Measurements from ENCODE around the gene ADGRV1.
"Not testable (repeated sequence)": the region's sequence is repeated elsewhere in the genome, so short reads cannot be mapped to it uniquely, and the experiment has no call there.

ADGRV1 gene

DNA sequence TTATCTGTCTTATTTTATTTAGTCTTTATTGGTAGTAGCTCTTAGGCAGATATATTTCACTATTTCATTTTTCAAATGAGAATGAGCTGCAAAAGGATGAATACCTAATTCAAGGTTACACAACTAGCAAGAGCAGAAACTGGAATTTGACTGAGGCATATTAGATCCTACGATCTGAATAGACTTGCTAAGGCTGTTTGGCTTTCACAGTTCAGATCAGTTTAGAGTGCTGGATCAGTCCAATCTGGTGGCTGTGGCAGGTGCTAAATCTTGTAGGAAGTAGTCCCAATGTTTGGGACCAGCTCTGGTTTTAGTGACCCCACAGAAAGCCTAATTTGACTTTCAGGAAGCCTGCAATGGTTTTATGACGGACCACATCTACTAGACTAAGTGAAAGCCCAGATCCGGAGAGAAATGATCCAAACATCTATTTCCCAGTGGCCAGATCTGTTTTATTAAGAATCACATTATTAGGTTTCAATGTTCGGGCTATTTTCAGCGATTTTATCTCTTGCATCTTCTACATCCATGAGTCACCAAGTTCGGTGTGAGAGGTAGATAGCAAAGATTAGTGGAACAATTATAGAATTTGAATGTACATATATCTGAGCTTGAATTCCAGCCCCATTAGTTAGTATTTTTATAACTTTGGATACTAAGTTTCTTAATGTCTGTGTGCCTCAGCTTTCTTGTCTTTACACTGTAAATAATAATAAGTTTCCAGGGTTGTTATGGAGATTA is 359.5 kb downstream of the ADGRV1 start:
- DNase-seq, result no peak

DNA sequence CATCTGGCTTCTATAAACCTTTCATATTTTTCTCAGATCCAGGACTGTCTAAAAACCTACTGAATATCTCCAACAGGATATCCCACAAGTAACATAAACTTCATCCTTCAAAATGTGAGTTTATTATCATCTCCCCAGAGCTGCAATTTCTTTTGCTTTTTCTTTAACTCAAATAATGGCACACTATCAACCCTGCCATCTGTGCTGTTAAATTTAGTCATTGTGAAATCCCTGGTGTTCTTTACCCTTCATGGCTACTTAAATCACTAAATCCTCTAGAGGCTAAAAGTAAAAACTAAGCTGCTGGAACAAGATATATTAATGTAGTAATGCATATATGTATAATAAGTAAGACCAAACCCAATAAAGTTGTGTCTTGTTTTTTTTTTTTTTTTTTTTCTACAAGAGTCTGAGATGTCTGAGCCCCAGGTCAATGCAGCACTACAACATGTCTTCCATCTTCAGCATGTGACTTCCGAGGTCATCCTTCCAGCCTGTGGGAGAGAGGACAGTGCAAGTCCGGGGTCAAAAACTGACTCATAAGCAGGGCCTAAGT is 362.9 kb downstream of the ADGRV1 start:
- no peak for DNase-seq

DNA sequence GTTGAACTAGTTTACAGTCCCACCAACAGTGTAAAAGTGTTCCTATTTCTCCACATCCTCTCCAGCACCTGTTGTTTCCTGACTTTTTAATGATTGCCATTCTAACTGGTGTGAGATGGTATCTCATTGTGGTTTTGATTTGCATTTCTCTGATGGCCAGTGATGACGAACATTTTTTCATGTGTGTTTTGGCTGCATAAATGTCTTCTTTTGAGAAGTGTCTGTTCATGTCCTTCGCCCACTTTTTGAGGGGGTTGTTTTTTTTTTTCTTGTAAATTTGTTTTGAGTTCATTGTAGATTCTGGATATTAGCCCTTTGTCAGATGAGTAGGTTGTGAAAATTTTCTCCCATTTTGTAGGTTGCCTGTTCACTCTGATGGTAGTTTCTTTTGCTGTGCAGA is 365.6 kb downstream of the ADGRV1 start:
- not testable (repeated sequence) for DNase-seq

DNA sequence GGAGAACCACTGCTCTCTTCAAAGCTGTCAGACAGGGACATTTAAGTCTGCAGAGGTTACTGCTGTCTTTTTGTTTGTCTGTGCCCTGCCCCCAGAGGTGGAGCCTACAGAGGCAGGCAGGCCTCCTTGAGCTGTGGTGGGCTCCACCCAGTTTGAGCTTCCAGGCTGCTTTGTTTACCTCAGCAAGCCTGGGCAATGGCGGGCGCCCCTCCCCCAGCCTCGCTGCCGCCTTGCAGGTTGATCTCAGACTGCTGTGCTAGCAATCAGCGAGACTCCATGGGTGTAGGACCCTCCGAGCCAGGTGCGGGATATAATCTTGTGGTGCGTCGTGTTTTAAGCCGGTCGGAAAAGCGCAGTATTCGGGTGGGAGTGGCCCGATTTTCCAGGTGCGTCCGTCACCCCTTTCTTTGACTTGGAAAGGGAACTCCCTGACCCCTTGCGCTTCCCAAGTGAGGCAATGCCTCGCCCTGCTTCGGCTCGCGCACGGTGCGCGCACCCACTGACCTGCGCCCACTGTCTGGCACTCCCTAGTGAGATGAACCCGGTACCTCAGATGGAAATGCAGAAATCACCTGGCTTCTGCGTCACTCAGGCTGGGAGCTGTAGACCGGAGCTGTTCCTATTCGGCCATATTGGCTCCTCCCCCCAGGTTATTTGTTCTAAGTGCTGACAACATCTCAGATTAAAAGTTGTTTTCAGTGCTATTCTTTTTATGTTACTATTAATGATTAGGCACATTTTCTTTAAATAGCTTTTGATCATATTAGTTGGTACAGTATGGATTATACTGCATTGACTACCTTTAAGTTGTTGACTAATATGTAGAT is 370.6 kb downstream of the ADGRV1 start:
- DNase-seq, result not testable (repeated sequence)

DNA sequence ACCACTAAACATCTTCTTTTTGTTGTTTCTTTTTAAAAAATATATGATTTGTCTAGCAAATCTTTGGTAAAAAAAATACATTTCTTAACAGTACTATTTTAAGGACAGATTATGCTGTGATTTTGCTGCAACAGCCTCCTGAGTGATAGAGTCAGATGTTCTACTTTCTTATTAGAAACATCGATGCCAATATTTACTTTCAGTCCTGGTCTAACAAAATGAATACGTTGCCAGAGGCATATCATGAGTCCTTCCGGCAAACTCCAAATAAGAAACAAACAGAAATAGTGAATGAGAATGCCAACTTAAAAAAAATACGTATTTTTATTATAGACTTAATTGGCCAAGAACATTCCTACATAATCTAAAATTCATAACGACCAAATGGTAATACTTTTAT is 371.5 kb downstream of the ADGRV1 start:
- no peak for DNase-seq

DNA sequence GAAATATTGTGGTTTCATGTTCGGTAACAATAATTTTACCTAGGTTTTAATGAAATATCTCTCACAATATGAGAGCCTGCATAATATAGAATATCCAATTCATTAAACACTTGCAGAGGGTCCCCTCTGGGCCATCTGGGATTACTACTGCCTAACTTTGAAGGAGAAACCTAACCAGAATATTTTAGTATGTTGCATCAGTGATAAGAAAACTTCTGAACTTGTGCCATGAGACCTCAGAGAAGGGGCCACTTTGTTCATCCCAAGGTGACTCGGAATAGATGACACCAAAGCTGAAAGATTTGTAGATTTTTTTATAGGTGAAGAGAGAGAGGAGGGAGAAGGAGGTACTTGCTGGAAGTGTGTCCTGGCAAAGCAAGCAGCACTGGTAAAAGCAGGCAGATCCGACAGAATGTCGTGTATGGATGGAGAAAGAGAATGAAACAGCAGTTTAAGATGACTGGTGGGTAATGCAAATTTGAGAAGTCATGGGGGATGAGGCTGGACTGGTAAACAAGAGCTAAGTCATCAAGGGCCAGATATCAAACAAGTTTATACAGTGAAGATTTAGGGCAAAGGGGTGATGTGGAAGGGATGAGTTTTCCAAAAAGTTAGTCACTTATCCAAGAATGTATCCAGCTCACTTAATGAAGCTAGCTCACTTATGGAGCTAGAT is 372.3 kb downstream of the ADGRV1 start:
- DNase-seq, result no peak

DNA sequence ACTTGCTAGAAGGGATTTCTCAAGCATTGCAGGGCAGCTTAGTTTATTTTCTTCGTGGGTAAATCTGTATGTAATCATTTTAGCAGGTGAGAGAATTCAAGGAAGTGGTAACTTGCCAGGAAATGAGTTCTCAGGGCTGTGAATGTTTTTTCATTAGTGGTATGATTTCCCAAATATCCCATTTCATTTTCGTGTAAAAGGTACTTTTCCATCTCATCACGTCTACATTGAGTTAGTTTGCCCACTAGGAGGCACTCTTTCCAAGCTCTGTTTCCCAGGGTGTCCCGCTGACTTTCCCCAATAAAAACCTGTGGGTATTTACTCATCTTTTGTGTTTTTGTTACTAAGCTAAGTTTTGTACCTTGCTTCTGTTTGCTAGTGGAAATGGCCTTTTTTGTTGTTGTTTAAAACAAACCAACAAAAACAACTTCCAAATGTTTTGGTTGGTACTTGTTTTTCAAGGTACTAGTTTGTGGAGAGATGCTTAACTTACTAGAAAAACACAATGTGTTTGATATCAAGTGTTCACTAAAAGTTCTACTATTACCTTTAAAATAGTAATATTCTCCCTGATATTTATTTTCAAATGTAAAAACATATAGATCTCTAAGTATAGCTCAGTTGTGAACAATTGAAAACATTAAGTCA is 373.6 kb downstream of the ADGRV1 start:
- no peak for DNase-seq

DNA sequence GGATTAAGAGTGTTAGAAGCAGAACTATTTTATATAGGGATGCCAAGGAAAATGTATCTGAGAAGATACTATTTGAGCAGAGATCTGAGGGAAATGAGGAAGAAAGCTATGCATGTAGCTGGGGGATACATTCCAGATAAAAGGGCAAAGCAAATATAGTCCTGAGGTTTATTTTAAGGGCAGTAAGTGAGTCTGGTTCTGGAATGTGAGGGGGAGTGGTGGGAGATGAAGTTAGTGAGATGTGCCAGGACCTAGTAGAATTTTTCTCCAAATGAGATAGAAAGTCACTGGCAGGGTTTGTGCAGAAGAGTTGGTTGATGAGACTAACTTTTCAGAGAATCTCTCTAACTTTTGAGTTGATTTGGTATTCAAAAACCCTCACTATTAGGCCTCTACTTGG is 374.7 kb downstream of the ADGRV1 start:
- DNase-seq, result no peak

DNA sequence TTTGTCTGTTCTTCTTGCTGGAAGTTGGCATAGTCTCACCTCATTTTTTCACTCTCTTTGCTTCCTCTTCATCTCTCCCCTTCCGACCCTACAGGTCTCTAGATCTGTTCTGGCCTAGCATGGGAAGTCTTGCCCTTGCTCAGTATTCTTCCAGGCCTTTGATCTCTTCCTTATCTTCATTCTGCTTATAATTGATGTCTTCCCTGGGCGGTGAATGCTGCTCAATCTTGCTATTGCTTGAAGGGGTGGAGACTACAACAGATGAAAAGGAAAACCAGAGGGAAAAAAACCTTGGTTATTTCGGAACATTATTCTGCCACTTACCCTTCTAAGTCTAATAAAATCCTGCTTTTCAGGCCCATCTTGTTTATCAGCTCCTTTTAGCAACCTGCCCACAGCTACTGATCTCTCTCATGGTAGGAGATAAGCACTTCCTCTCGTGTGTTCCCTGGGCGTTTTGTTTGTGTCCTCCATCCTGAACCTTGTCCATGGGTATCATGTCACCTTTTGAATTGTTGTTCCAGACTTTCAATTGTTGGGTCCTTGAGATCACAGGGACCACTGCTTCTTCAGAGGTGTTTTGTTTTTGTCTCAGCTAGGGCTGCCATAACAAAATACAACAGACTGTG is 375.6 kb downstream of the ADGRV1 start:
- DNase-seq, result no peak

DNA sequence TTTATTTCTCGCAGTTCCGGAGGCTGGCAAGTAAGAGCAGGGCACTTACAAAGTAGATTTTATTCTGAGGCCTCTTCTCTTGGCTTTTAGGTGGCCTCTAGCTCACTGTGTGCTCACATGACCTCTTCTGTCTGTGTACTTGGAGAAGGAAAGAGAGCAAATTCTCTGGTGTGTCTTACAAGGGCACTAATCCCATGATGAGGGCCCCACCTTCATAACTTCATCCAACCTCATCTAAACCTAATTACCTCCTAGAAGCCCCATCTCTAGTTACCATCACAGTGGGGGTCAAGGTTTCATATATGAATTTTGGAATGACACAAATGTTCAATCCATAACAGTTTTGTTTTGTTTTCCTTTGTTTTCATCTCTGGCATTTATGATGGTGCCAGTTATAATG is 376.1 kb downstream of the ADGRV1 start:
- no peak for DNase-seq

DNA sequence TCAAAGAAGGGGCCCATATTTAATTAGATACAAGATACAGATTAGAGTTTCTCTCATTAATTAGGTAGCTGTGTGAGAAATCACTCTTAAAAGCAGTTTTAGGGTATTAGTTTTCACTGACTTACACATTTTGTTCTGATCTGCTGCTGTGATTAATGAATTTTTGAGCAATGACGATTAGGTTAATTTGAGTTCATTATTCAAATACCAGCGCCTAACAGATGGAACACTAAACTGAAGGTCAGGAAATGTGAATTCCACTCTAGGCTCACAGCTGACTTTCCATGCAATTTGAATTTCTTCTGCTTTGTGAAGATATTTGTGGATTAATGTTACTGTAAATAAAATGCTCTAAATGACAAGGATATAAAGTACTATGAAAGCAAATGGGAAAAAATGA is 380.6 kb downstream of the ADGRV1 start:
- DNase-seq, result no peak

DNA sequence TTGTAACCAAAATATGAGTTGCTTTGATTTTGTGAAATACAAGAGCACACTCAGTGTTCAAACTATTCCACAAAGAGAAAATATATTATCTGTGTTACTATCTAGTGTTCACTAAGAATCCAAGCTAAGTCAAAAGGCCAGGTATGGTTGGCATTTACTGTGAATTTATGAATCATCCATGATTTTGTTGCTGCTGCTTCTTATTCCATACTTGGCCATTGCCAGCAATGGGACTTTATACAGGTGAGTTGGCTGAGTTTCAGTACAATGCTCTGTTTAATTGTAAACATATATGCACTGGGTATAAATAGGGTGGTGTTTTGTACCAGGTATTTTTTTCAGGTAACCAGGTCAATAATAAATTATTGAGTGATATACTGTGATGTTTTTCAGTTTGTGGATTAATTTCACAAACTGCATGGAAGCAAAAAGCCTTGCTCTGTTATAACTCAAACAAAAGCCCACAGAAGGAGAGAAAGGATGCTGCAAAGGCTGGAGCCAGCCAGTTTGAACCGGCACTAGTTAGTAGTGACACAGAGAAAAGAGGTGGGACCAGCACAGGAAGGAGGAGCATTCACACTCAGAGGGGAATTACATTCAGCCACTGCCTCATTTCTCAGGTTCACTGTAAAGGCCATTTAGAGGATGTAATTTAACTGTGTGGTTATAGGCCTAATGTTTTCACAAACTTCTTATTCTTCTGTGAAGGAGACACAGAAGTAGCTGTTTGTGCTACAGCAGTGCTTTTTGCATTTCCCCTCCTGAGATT is 381.8 kb downstream of the ADGRV1 start:
- no peak for DNase-seq

DNA sequence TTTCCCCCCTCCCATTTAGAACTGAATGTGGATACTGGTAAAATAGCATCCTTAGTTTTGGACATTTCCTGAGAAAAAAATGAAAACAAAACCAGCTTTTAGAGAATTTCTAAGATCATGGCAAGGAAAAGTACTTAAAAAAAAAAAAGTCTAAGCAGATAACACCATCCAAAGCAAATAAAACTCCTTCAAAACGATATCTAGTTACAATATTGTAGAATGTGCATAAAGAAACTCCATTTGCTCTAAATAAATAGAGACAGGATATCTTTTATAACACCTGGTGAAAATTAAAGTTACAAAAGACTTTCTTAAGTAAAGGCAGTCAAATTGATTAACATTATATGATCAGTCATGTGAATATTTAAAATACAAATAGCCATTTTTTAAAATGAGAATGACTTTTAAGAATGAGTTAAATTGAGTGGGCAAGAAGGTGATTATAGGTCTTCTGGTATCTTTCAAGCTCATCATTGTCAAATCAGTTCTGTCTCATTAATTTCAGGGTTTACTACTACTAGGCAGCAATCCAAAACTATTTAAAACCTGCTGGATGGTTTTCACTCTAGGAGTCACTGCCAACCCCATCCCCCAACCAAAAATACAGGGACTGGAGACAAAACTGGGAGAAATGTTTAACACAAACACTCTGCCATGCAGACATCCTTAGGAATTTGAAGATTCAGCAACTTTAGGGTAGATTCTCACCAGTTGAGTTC is 382.6 kb downstream of the ADGRV1 start:
- no peak for DNase-seq

DNA sequence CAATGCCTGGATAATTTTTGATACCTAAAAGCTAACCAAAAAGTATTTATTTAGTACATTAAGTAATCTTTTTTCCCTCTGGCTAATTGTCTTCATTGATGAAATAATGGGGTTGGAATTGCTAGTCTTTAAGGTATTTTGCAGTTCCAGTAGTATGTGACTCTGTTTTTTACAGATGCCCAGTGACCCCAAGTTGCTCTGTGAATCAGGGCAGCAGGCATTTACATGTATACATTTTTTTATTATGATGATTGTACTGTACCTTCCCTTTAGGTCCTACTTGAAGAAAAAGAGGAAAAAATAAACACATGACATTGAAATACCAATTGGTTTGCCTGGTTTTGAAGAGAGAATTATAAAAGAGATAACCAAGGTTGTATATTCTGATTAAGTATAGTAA is 385.5 kb downstream of the ADGRV1 start:
- no peak for DNase-seq

DNA sequence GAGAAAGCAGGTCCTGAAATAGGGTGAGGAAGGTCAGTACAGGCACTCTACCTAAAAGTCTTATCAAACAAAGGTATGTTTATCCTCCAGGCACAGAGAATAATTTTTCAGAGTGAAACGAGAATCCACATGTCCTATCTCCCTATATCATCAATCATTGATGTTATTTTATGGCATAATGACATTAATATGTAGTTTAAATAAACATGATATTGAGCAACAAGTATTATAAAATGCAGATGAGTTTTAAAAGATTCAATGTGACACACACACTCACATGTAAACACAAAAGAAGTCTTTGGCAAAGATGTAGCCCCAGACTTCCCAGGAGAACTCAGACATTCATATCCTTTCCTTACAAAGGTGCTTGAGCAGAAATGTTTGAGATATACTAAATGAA is 389.1 kb downstream of the ADGRV1 start:
- DNase-seq, result no peak

DNA sequence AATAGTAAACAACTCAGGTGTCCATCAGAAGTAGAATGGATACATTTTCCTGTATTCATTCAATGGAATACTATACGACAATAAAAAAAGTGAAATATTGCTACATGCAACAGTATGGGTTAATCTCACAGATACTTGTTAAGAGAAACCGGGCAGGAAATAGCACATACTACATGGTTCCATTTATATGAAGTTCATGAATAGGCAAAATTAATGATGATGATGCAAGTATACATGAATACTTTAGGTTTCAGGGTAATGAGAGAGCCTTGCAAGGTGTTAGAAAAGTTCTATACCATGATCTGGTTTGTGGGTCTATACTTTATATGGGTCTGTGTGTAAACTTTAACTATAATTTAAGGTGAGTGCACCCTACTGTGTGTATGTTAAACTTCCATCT is 390.4 kb downstream of the ADGRV1 start:
- no peak for DNase-seq

DNA sequence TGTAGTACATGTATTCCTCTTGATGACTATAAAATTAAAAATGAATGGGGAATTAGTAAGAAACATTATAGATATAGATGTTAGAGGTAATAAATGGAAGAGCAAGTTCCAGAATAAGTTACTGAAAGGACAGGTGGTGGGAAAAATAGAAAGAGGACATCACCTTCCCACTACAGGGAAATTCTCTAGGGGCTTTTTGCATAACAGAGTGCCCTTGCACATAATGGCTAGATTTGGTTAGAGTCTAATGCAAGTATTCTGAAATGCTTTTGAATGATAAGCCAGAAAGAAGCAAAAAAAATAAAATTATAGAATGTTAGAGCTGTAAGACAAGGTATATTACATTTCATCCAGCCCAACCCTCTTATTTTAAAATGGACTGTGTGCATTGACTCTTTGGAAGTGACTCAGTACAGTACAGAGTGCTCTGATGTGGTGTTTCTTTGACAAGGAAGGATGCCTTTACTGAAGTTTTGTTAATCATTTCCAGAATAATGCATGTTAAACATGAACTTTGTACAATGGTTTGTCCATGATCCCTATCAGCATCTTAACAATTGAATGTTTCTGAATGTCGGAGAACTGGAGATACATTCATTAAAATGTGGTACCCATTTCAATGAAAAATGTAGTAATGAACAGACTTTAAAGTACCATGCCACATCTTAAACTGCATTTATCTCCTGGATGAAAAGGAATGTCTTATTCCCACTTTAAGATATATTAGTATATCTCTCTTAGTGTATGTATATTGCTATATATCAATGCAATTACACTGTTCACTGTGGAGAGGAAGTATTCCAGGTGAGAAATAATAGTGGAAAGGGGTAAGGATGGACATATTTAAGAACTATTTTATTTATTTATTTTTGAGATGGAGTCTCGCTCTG is 391.1 kb downstream of the ADGRV1 start:
- no peak for DNase-seq

DNA sequence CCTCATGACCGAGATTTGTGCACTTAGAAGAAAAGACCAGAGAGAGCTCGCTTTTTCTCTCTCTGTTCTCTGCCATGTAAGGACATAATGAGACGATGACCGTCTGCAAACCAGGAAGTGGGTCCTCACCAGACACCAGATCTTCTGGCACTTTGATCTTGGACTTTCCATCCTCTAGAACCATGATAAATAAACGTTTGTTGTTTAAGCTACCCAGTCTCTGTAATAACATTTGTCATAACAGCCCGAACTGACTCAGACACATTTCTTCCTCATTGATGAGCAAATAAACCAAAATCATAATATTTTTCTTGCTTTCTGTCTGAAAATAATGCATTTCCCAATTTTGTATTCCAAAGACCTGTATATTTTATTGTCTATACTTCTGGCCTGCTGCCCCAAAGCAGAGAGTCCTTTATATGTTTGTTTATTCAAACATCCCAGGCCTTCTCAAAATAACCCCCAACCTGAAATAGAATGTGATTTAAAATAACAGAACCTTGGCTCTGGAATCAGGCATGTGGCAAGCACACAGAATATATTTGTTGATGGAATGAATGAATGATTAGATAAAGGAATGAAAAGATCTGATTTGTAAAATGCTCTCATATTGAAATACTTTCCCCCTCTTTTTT is 396.5 kb downstream of the ADGRV1 start:
- no peak for DNase-seq

DNA sequence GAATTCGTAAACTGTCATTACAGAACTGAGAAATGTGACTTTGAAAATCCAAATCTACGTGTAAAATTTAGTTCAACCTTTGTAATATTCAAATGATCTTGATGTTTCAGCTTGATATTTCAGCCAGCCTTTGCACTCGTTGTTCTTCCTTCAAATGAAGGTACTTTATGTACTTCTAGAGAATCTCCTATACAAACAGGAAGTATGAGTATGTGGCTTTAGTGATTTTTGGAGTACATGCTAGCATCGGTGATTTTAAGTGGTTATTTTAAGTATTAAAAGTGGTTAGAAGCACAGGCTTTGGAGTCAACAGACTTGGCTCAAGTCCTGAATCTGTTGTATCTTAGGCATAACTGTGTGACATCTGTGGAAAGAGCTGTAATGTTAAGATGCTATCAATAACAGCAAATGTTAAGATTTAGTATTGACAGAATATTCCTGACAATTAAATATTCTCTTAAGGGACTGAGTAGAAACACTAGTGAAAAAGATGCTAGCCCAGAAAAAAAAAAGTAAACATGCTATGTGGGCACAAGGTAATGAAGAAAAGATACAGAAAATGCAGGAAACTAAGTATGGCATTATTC is 398.0 kb downstream of the ADGRV1 start:
- no peak for DNase-seq
